ENCODE results near the gene ARHGAP1.

ARHGAP1 gene

GRCh38 chr11:46640036-46640788, 60.2 kb downstream of the ARHGAP1 start:
- no peak for DNase-seq (ENCODE audit: low read depth)

- no peak for DNase-seq (ENCODE audit: low read depth)
These were observed 61.1 kb downstream of the ARHGAP1 start for GRCh38 chr11:46639197-46639839.

GRCh38 chr11:46637546-46637945, 62.9 kb downstream of the ARHGAP1 start:
- no peak for DNase-seq (ENCODE audit: low read depth)

- no peak for DNase-seq (ENCODE audit: low read depth)
These were observed 64.8 kb downstream of the ARHGAP1 start for GRCh38 chr11:46635557-46636139.

- no peak for DNase-seq (ENCODE audit: low read depth)
These were observed 66.9 kb downstream of the ARHGAP1 start for GRCh38 chr11:46633291-46634217.

- DNase-seq (ENCODE audit: low read depth), result no peak
These were observed 67.9 kb downstream of the ARHGAP1 start for GRCh38 chr11:46632502-46632901.

- DNase-seq (ENCODE audit: low read depth), result no peak
These were observed 68.7 kb downstream of the ARHGAP1 start for GRCh38 chr11:46631676-46632075.

GRCh38 chr11:46630237-46630636, 70.2 kb downstream of the ARHGAP1 start:
- DNase-seq (ENCODE audit: low read depth), result no peak

- DNase-seq (ENCODE audit: low read depth), result no peak
These were observed 71.5 kb downstream of the ARHGAP1 start for GRCh38 chr11:46628961-46629360.

Measured in stimulated activated CD8-positive, alpha-beta memory T cell treated with anti-CD3 and anti-CD28 coated beads, Interleukin-15, amount 100 ng/mL, for 1 hour (primary cell).